ENCODE results near the gene ATM. TPM values are rescaled to one million over a fixed set of nuclear protein-coding genes. Genes with fewer than 3 reads are reported as not detected.
"Not testable (repeated sequence)": the region's sequence is repeated elsewhere in the genome, so short reads cannot be mapped to it uniquely, and the experiment has no call there.

The ATM gene
- total RNA-seq, 1 experiment from 2014 or later: 37.7 TPM

DNA sequence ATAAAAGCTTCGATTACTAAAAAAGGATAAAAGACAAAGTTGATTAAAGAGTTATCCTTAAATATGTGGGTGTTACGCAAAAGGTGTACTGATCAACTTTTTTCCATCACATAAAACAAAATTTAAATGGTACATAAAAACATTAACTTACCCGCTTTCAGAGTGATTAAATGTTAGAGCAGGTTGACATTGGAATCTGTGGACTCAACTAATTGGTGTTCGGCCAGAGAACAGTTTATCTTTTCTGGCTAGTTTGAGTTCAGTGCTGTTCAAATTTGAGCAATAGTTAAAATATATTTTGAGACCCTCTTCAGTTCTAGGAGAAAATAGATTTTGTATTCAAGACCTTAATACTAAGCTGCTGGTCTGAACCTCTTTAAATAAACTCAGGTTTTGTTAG lies 56.1 kb downstream of the ATM start:
- no peak for DNase-seq (ENCODE audit: extremely low read depth, low read depth)

DNA sequence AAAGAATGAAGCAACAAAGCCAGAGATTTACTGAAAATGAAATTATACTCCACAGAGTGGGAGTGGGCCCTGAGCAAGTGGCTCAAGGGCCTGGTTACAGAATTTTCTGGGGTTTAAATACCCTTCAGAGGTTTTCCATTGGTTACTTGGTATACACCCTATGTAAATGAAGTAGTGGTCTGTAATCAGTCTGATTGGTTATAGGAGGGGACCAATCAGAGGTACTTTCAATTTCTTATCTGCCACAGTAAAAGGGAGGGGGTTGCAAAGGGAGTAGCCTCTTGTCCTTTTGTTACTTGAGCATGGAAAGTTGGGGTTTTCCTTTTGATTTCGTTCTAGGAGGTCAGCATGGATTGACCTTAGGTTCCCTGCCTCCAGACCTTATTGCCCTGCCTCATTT lies 63.5 kb downstream of the ATM start:
- no peak for DNase-seq (ENCODE audit: extremely low read depth, low read depth)

GRCh38 chr11:108286956-108287355 lies 64.1 kb downstream of the ATM start:
- no peak for DNase-seq (ENCODE audit: extremely low read depth, low read depth)

- DNase-seq (ENCODE audit: extremely low read depth, low read depth): not testable (repeated sequence)
These were observed 66.2 kb downstream of the ATM start for GRCh38 chr11:108289066-108289465.

DNA sequence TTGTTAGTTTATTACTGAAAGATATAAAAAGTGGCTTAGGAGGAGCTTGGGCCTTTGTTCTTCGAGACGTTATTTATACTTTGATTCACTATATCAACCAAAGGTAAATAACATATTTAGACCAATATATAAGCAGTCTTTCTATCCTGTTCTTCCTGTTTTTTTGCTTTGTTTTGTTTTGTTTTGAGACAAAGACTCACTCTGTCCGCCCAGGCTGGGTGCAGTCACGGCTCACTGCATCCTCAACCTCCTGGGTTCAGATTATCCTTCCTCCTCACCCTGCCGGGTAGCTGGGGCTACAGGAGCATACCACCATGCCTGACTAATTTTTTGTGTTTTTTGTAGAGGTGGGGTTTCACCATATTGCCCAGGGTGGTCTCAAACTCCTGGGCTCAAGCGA lies 66.8 kb downstream of the ATM start:
- no peak for DNase-seq (ENCODE audit: extremely low read depth, low read depth)

DNA sequence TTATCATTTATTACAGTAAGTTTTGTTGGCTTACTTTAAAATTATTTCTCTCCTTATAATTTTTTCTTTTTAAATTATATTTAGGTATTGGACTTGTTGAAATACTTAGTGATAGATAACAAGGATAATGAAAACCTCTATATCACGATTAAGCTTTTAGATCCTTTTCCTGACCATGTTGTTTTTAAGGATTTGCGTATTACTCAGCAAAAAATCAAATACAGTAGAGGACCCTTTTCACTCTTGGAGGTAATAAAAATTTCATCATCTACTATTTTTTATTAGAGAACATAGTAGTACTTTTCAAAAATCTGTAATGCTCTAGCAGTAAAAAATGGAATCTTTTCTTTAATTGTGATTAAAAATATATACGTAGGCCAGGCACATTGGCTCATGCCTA lies 70.4 kb downstream of the ATM start:
- no peak for DNase-seq (ENCODE audit: extremely low read depth, low read depth)

DNA sequence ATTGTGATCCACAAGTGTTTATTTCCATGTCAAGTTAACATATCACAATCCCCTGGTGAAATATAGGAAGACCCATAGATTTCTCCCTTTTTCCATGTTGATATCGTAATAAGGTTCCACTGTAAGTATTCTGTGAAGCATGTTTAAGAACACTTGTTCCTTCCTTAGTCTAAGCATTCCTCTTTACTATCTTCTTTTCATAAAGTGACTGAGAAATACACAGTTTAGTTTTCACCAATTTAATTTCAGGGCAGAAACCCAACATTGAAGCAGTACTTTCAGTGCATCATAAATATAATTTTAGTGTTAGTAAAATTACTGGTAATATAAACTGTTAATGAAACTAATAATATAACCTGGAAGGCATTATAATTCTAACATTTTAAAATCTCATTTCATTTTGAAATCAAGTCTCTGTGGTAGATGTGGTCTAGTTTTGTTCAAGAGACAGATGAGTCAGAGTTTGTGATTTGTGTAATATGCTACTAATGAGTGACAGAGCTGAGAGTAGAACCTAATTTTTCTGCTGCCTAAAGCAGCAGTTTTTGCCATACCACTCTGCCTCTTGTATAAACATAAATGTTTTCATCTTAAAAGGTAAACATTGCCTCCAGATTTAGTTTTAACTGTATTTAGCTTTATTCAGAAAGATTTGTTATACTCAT lies 79.4 kb downstream of the ATM start:
- DNase-seq (ENCODE audit: extremely low read depth, low read depth): no peak

GRCh38 chr11:108307751-108308150 lies 84.9 kb downstream of the ATM start:
- no peak for DNase-seq (ENCODE audit: extremely low read depth, low read depth)

DNA sequence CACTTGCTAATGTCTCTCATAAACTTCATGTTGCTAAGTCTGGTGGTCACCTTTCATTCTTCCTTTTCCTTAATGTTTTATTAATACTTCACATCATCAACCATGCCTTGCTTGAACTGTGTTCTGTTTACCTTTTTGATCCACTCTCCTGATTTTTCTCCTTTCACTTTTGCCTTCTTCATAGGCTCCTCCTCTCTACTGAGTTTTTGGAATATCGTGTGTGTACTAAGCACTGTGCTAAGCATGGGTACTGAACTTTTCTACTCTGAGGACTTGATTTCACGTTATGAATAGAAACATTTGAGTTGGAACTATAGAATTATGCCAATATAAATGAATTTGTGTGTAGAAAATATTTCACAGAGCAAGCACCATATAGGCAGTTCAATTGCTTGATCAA lies 90.6 kb downstream of the ATM start:
- DNase-seq (ENCODE audit: extremely low read depth, low read depth): no peak

- no peak for DNase-seq (ENCODE audit: extremely low read depth, low read depth)
These were observed 93.2 kb downstream of the ATM start for GRCh38 chr11:108316061-108316460.

GRCh38 chr11:108319541-108320145 lies 96.8 kb downstream of the ATM start:
- DNase-seq (ENCODE audit: extremely low read depth, low read depth): no peak

DNA sequence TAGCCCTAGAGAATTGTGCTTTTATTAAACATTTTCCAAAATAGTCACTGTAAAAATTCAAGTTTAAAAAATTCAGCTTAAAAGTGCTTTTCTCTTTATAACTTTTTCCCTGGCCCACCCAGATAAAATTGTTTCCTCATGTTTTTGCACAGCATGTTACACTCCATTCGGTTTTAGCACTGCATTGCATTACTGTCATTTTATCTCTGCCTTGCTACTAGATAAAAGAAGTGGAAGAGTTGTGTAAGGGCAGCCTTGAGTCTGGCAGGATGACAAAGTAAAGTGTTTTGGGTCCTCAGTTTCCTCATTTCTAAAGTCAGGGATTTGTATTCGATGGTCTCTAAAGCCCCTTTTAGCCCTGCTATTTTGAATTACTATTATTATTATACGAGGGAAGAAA lies 99.8 kb downstream of the ATM start:
- no peak for DNase-seq (ENCODE audit: extremely low read depth, low read depth)

DNA sequence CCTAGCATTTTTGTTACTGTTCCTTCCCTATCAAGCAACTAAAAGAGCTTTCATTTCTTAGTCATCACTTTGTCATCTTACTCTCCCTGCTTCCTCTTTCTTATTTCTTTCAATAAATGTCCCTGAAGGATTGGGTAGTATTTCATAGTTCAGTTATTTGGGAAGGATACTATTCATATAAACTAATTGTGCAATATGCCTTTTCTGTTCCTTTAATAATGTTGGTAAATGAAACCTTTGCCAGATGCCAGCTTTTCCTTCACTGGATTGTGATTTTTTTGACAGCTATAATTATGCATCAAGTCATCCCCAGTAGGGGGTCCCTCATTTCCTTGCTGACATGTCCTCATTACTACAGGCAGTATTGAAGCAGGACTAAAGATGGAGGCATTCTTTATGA lies 101.7 kb downstream of the ATM start:
- DNase-seq (ENCODE audit: extremely low read depth, low read depth): no peak

DNA sequence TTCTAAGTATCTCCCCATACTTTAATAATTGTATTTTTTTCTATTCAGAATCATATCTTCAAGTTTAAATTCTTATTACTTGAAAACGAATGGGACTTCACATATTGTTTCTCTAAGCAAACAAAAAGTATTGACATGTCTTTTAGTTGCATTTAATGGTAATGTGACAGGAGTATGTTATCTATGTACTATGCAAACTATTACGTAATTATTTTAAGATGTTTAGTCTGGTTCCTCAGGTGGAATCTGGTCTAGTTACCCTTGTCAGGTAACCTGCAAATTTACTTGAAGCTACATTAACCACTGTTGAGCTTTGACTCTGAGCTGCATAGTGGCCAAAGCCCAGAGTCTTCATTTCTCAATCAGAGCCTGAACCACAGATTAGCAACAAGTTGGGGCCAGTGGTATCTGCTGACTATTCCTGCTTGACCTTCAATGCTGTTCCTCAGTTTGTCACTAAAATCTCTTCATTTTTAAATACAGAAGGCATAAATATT lies 110.6 kb downstream of the ATM start:
- DNase-seq (ENCODE audit: extremely low read depth, low read depth): no peak

DNA sequence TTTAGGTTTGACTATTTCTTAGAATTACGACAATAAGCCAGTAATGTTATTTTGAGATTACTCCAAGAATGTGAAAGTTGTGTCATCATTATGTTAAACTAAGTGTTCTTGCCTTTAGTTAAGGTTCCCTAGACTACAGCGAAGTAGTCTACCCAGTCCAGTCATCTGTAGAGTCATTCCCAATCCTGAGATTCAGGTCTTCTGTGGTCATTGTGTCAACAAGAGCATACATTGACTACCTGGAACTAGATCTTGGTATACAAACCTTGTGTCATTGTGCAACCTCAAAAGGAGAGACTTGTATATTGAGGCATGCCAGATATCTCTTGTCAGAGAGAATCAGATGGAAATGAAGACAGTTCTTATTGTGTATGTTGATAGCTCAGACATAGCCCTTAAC lies 115.9 kb downstream of the ATM start:
- DNase-seq (ENCODE audit: extremely low read depth, low read depth): no peak

DNA sequence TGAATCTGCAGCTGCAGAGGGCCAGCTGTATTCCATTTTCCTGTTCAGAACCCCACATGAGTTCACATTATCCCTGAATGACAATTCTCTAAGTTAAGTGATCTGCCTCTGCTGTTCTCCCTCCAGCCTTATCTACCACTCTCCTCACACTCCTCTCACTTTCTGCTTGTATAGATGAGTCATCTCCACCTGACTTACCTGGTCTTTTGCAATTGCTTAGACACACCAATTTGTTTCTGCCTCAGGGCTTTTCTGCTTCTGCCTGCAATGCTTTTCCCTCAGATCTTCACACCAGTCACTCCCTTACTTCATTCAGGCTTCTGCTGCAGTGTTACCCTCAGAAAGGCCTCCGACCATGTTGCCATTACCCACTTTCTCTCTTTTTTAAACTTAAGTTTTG lies 118.1 kb downstream of the ATM start:
- no peak for DNase-seq (ENCODE audit: extremely low read depth, low read depth)

DNA sequence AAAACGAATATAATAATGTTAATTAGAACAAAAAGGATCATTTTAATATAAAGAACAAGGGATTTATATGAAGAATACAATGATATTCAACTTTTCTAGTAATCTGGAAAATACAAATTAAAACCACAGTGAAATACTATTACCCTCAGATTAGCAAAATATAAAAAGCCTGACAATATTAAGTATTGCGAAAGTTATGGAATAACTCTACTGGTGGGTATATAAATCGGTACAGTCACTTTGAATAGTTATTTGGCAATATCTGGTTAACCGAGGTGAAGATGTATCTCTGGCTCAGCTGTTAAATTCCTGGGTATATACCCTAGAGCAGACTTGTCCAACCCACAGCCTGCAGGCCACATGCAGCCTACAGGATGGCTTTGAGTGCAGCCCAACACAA lies 118.8 kb downstream of the ATM start:
- no peak for DNase-seq (ENCODE audit: extremely low read depth, low read depth)

DNA sequence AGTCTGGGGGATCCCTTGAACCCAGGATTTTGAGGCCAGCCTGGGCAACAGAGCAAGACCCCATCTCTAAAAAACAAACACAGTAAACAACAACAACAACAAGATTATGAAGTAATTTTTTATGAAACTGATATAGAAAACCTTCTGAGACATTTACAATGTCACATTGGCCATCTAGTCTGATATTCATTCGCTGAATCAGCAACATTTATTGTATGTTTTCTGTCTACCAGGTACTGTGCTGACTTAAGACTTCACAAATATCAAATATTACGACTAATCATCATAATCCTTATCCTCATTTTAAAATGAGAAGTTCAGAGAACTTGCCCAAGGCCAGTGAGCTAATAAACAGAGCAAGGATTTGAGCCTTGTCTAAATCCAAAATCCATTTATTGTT lies 120.8 kb downstream of the ATM start:
- no peak for DNase-seq (ENCODE audit: extremely low read depth, low read depth)

DNA sequence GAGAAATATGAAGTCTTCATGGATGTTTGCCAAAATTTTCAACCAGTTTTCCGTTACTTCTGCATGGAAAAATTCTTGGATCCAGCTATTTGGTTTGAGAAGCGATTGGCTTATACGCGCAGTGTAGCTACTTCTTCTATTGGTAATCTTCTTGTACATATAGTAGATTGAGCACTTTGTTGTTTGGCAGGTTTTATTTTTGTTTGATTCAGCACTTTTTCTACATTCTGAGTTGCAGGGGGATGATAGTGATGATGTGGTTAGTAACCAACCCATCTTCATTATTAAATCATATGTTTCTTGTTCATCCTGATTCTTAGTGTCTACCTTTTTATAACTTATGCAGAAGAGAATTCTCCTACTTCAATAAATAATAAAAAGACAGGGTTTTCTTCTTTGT lies 122.9 kb downstream of the ATM start:
- DNase-seq (ENCODE audit: extremely low read depth, low read depth): no peak

DNA sequence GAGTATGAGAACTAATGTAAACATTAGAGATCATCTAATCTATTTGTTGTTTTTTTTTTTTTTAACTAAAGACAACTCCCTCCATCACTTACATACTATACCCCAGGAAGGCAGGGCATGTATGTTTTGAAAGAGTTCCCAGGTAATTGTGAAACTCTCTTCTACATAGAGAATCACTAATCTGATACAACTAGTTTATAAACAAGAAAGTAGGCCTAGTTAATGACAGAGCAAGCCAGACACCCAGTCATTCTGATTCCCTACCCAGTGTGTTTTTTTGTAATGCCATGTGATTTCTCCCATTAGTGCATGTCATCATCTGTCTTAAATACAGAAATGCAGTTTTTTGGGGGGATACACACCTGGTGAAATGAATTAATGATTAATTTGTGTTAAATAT lies 123.6 kb downstream of the ATM start:
- DNase-seq (ENCODE audit: extremely low read depth, low read depth): no peak

DNA sequence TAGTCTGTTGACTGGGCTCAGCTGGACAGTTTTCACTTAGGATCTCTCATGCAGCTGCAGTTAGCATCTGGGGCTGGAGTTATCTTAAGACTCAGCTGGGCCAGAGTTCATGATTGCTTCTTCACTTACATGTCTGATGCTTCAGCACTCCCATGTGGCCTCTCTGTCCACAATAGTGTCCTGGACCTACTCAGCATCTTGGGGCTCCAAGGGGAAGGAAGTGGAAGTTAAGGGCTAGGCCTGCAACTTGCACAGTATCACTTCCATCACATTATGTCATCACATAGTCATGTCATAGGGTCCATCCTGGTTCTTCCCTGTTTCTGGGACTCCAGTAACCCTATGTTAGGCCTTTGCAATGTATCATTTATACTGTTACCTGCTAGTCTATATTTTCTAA lies 128.6 kb downstream of the ATM start:
- DNase-seq (ENCODE audit: extremely low read depth, low read depth): no peak

- no peak for DNase-seq (ENCODE audit: extremely low read depth, low read depth)
These were observed 141.3 kb downstream of the ATM start for GRCh38 chr11:108364159-108364558.

- no peak for DNase-seq (ENCODE audit: extremely low read depth, low read depth)
These were observed 145.3 kb downstream of the ATM start for GRCh38 chr11:108368134-108368533.

Measured in NCI-H460 (cell line).